GM18909 (cell line): ENCODE measurements around the gene IER5L.
"Not testable (repeated sequence)": the region's sequence is repeated elsewhere in the genome, so short reads cannot be mapped to it uniquely, and the experiment has no call there.

Experiments
- ATAC-seq: cut with Tn5 transposase; IDR thresholded peaks from one replicate; pipeline ENCODE4 v1.9.1; 2021; ENCODE audit warnings: mild to moderate bottlenecking; ENCODE audit not compliant: unreplicated experiment, poor library complexity

Gene IER5L

DNA sequence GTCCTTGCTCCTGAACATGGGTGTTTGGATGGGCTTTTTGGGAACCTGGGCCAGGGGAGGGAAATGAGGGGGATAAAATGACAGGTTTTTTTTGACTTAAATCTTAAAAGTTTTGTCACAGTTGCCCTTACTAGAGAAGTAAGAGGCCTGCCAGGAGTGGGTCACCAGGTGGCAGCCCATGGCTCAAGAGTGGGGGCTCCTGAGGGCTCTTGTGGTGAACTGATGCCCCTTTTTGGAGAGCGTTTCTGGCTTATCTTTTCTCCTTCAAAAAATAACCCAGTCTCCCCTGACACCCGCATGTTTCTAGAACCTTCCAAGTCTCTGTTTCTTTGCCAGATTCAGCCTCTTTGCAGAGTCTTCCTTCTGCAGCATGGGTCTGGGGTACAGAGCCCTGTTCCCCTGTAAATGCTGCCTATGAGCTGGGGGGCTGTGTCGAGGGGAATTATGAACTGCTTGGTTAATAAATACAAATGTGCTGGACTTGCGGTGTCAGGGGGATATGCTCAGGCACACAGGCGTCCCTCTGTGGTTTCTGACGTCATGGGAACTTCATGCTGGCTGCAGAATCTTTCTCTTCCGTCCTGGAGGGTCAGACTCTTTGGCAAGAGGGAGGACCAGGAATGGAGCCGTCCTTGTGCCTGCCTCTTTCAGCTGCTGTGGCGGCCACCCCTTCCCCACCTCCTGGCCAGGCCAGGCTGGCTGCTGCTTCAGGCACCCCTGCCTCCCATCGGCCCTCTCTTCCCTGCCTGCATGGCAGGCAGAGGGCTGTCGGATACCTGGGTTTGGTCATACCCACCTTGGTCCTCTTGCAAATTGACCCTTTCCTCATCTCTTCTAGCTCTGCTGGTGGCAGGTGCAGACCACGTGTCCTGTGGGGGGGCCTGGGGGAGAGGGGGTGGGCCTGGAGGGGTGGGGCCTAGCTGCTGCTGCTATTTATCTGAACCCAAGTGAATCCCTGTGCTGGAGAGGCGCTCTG lies 36.7 kb downstream of the IER5L start:
- ATAC-seq, result peak; percentile 35

GRCh38 chr9:129140397-129141065 lies 37.5 kb downstream of the IER5L start:
- ATAC-seq, result peak; percentile 16

- peak; percentile 58 for ATAC-seq
These were observed 38.1 kb downstream of the IER5L start for GRCh38 chr9:129139993-129140396.

DNA sequence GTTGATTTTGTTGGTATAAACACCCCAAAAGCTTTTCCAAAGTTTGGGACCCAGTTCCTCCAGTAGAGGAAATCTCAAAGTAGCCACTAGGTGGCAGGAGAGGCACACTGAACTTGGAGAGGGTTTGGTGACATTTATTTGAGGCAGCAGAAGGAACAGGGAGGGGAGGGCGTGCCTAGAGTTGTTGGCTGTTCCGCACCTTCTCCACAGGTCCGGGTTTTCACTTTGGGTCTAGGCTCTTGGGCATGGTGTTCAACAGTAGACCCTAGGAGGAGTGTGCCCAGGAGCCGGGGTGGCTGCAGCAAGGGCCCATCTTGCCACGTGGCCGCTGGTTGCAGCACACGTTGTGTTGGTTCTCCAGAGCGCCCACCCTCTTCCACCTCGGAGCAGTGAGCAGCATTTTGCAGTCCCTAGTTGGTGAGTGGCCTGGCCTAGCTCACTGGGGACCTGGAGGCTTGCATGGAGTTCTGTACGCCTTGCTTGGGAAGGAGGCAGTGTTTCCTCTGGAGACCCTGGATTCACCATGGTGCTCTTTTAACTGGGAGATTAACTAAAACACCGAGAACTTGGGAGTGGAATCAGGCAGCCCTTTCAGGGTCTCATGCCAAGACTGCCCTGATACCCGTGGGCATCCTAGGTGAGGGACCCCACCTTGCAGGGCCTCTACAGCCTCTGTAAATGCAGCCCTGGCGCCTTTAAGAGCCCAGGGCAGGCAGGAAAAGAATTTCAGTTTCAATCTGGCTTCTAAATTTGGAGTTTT lies 38.6 kb downstream of the IER5L start:
- ATAC-seq, result peak; percentile 36

GRCh38 chr9:129138476-129139232 lies 39.4 kb downstream of the IER5L start:
- ATAC-seq, result no peak

- ATAC-seq, result no peak
These were observed 40.0 kb downstream of the IER5L start for GRCh38 chr9:129138144-129138462.

- ATAC-seq, result no peak
These were observed 40.5 kb downstream of the IER5L start for GRCh38 chr9:129137292-129138143.

GRCh38 chr9:129136446-129137035 lies 41.5 kb downstream of the IER5L start:
- ATAC-seq, result no peak

- ATAC-seq, result no peak
These were observed 42.6 kb downstream of the IER5L start for GRCh38 chr9:129135476-129135875.

DNA sequence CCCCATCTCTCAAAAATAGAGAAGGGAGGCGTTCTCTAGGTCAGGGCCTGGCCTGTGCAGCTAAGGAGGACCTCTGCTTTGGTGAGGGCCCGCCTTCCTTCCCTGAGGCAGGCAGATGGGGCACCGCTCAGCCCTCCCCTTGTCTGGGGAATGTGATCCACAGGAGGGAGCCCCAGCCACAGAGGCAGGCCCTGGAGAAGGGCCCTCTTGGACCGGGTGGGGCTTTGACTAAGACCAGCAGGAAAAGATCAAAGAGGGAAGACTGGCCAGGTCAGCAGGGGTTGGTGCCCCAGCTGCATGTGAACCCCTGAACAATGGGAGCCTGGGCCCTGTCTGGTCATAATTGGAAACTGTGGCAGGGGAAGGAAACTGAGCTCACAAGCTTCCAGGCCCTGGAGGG lies 45.0 kb downstream of the IER5L start:
- no peak for ATAC-seq

DNA sequence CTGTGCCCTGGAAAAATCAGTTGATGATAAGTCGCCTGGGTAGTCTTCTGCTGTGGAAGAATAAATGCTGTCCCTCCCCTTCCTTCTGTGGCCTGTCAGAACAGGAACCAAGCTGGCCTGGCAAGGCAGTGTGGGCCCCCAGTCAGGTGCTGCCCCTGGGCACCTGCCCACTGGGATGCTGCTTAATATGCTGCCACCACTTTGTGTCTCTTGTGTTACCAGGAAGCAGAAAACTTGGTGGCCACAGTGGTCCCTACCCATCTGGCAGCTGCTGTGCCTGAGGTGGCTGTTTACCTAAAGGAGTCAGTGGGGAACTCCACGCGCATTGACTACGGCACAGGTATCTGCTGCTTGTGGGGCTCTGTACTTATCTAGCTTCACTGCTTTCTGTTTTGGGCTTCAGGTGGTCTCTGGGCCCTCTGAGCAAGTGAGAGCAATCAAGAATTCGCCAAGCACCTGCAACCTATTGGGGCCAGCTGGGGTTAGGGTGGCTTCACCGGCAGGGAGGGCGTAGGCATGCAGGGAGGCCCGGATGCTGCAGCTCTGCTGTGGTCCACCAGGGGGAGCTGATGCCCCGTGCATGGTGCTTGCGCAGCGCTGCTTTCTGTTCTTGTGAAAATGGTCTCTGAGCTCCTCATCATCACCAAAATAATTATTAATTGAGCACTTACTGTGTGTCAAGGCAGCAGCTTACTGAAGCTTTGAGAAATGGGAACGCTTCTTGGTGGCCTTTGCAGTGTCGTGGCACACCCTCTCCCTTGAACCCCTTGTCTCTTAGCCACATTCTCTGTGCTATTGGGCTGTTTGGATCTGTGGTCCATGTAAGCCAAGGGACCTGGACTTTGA lies 46.5 kb downstream of the IER5L start:
- ATAC-seq, result peak; percentile 61

GRCh38 chr9:129130791-129131190 lies 47.3 kb downstream of the IER5L start:
- no peak for ATAC-seq

DNA sequence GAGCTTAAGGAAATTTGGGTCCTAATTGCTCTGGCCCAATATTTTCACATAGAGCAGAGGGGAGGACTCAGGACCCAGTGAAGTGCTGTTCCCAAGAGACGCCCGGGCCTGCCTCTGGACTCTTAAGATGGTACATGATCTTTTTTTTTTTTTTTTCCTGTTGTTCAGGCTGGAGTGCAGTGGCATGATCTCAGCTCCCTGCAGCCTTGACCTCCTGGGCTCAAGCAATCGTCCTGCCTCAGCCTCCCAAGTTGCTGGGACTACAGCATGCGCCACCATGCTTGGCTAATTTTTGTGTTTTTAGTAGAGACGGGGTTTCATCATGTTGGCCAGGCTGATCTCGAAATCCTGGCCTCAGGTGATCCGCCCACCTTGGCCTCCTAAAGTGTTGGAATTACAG lies 47.8 kb downstream of the IER5L start:
- not testable (repeated sequence) for ATAC-seq

GRCh38 chr9:129128689-129129088 lies 49.4 kb downstream of the IER5L start:
- no peak for ATAC-seq

DNA sequence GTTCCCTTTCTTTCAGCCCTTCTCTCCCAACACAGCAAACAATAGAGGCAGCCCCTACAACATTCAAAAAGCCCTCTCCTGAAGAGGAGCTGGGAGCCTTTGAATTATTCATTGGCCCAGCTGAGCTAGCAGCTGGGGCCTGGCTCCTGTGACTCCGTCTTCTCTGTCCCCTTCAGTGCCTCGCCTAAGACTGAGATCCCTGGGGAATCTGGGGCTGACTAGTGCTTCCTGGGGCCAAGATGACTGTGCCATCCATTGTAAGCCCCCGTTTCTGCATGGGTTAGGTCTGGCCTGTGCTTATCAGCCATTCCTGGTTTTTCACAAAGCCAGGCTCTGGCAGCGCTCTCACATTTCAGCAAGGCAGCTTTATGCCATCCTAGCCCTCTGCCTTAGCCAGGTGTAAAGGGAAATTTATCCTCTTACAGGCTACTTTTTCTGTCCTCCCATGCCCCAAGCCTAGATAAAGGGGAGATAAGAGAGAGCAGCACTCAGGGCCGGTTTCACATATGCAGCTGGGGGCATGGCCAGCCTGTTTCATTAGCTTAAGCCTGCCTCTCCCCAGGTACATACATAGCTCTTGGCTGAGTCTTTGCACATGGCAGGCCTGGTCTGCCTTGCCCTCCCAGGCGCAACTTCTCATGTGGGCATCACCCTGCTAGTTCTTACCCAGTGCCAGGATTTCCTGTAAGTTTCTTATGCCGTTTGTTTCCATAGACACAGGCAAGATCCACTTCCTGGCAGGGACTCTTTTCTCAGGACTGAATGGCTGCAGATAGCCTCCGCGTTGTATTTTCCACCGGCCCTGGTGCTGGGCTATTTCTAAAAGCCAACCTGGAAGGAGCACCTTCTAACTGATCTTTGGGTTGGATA lies 51.1 kb downstream of the IER5L start:
- no peak for ATAC-seq
